ENCODE data around the gene FBLN1.
A peak's percentile ranks its signal among the peaks of the same experiment; 100 is the strongest.
"Not testable (repeated sequence)": the region's sequence is repeated elsewhere in the genome, so short reads cannot be mapped to it uniquely, and the experiment has no call there.

The FBLN1 gene

GRCh38 chr22:45612940-45613339 lies 110.3 kb downstream of the FBLN1 start:
- peak; percentile 51 for DNase-seq

GRCh38 chr22:45615364-45615763 lies 112.7 kb downstream of the FBLN1 start:
- no peak for DNase-seq

- no peak for DNase-seq
Observed at GRCh38 chr22:45616432-45616831, 113.7 kb downstream of the FBLN1 start.

GRCh38 chr22:45617948-45618347 lies 115.3 kb downstream of the FBLN1 start:
- no peak for DNase-seq

- DNase-seq, result no peak
Observed at GRCh38 chr22:45620706-45621105, 118.0 kb downstream of the FBLN1 start.

GRCh38 chr22:45621836-45622600 lies 119.3 kb downstream of the FBLN1 start:
- no peak for DNase-seq

- not testable (repeated sequence) for DNase-seq
Observed at GRCh38 chr22:45623464-45624145, 120.9 kb downstream of the FBLN1 start.

- no peak for DNase-seq
Observed at GRCh38 chr22:45626198-45626651, 123.5 kb downstream of the FBLN1 start.

GRCh38 chr22:45627489-45628233 lies 125.0 kb downstream of the FBLN1 start:
- DNase-seq, result no peak

- no peak for DNase-seq
Observed at GRCh38 chr22:45628515-45628914, 125.8 kb downstream of the FBLN1 start.

GRCh38 chr22:45629469-45630089 lies 126.9 kb downstream of the FBLN1 start:
- no peak for DNase-seq

GRCh38 chr22:45630436-45630835 lies 127.8 kb downstream of the FBLN1 start:
- DNase-seq, result no peak

GRCh38 chr22:45631140-45631840 lies 128.6 kb downstream of the FBLN1 start:
- DNase-seq, result no peak

GRCh38 chr22:45631841-45632238 lies 129.2 kb downstream of the FBLN1 start:
- no peak for DNase-seq

- no peak for DNase-seq
Observed at GRCh38 chr22:45632791-45633515, 130.3 kb downstream of the FBLN1 start.

GRCh38 chr22:45636683-45637082 lies 134.0 kb downstream of the FBLN1 start:
- DNase-seq, result no peak

- DNase-seq, result no peak
Observed at GRCh38 chr22:45638197-45638596, 135.5 kb downstream of the FBLN1 start.

- peak; percentile 27 for DNase-seq
Observed at GRCh38 chr22:45638834-45639746, 136.4 kb downstream of the FBLN1 start.

- no peak for DNase-seq
Observed at GRCh38 chr22:45639747-45640102, 137.0 kb downstream of the FBLN1 start.

- DNase-seq, result no peak
Observed at GRCh38 chr22:45640291-45640940, 137.7 kb downstream of the FBLN1 start.
